Activated CD4-positive, alpha-beta T cell treated with anti-CD3 and anti-CD28 coated beads, Interleukin-2, amount 10 ng/mL, durations not matched to agents 24 days and 14 days (primary cell): ENCODE results near the gene TPGS1. TPM values are rescaled to one million over a fixed set of nuclear protein-coding genes. Genes with fewer than 3 reads are reported as not detected.

Experiments
- DNase-seq: peaks from one replicate; pipeline ENCODE4 v3.0.0; 2022
- H3K27ac Mint-ChIP-seq: one replicate; pipeline ENCODE4 v1.8.0; 2022; ENCODE audit warnings: mild to moderate bottlenecking, mixed read lengths
- H3K27me3 Mint-ChIP-seq: one replicate; pipeline ENCODE4 v1.8.0; 2022; ENCODE audit warnings: mixed read lengths
- H3K36me3 Mint-ChIP-seq: one replicate; pipeline ENCODE4 v1.8.0; 2022; ENCODE audit warnings: low read depth, mild to moderate bottlenecking, mixed read lengths
- H3K4me1 Mint-ChIP-seq: one replicate; pipeline ENCODE4 v1.8.0; 2021; ENCODE audit warnings: mixed read lengths
- H3K4me3 Mint-ChIP-seq: one replicate; pipeline ENCODE4 v1.8.0; 2022; ENCODE audit warnings: mild to moderate bottlenecking, moderate library complexity, mixed read lengths
- H3K9me3 Mint-ChIP-seq: one replicate; pipeline ENCODE4 v1.8.0; 2021; ENCODE audit warnings: mixed read lengths
- intact Hi-C: fragments of 100-400 bp; cut with micrococcal nuclease; formaldehyde crosslinking; loops from one replicate; pipeline ENCODE4 v1.15.1; 2023
- total RNA-seq: library from RNA; stranded (reverse); gene quantifications from 2 replicates; pipeline ENCODE4 v1.2.3, GENCODE V29; 2022

The TPGS1 gene
- total RNA-seq, 1 donor from 2014 or later = 13.5 TPM

DNA sequence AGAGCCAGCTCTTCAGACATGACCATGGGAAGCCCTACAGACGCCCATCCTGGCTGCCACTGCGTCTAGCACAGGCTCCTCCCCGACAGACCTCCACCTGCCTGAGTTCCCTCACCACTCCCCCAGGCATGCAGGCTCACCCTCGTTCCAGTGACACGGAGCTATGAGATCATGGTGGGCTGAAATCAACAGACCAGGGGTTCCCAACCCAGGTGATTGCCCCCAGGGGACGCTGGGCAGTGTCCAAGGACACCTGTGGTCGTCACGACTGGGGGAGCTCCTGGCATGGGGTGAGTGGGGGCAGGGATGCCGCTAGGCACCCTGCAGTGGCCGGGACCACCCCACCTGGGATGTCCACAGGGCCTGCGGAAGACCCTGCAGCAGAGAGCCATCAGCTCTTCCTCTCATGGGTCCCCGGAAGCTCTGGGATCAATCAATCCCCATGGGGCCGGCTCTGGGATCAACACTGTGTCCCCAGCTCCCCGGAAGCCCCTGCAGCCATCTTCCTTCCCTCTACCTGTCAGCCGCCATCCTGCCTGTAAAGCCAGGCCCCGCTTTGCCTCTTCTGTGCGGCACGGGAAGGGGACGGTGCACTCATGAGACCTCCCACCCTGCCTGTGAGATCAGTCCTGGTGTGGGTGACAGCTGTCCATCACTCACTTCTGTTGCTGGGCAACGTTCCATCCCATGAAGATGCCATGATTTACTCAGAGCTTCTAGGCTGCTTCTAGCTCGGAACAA, 23.8 kb upstream of the TPGS1 start:
- H3K27me3 Mint-ChIP-seq = peaks cover 11% of the 10 kb centered on the region
- H3K36me3 Mint-ChIP-seq = peaks cover 18% of the 10 kb centered on the region
- no peak for DNase-seq
- peaks cover 19% of the 10 kb centered on the region for H3K9me3 Mint-ChIP-seq
- intact Hi-C loops = no loop called here
- no peak overlapping the region for H3K4me3 Mint-ChIP-seq
- peaks cover 13% of the 10 kb centered on the region for H3K4me1 Mint-ChIP-seq
- H3K27ac Mint-ChIP-seq = no peak overlapping the region

GRCh38 chr19:484494-484893, 22.8 kb upstream of the TPGS1 start:
- no peak overlapping the region for H3K4me3 Mint-ChIP-seq
- peaks cover 18% of the 10 kb centered on the region for H3K36me3 Mint-ChIP-seq
- peaks cover 15% of the 10 kb centered on the region for H3K4me1 Mint-ChIP-seq
- H3K9me3 Mint-ChIP-seq = peaks cover 19% of the 10 kb centered on the region
- intact Hi-C loops = no loop called here
- peaks cover 11% of the 10 kb centered on the region for H3K27me3 Mint-ChIP-seq
- no peak for DNase-seq
- no peak overlapping the region for H3K27ac Mint-ChIP-seq

GRCh38 chr19:485077-485476, 22.2 kb upstream of the TPGS1 start:
- Mint-ChIP-seq H3K9me3 (peaks cover 15% of the 10 kb centered on the region), H3K36me3 (peaks cover 16% of the 10 kb centered on the region), H3K4me1 (peaks cover 13% of the 10 kb centered on the region), H3K4me3 (no peak overlapping the region), H3K27me3 (peaks cover 11% of the 10 kb centered on the region), H3K27ac (no peak overlapping the region)
- intact Hi-C loops = loop anchor here (5.0 kb wide), 1 partner anchor 143 kb away; the partner anchor contains the start of gene MIER2
- no peak for DNase-seq

DNA sequence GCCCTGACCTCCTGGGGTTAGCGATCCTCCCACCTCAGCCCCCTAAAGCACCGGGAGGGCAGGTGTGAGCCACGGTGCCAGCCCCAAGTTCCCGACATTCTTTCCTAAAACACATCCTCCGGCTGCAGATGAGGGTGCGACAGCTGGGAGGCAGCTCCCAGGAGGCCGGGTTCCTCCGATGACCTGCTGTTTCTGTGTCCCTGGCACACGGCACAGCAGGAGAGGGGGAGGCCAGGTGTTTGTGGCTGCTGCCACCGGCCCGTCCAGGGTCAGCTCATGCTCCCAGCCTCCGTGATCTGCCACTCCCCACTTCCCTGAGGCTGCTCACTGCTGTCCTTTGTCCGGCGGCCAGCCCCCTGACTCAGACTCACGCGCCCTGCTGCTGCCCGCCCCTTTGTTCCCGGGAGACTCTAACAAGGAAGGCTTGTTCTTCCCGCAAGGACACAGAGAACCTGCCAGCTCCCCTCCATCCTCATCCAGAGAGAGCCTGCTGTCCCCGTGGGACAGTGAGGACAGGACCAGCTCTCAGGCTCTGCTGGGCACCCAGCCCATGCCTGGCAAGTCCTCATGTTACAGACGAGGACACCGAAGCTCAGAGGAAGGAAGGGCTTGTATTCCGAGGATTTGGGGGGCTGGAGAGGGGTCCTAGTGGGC, 21.6 kb upstream of the TPGS1 start:
- no peak overlapping the region for H3K4me3 Mint-ChIP-seq
- H3K9me3 Mint-ChIP-seq = peaks cover 9% of the 10 kb centered on the region
- H3K27ac Mint-ChIP-seq = no peak overlapping the region
- H3K4me1 Mint-ChIP-seq = peaks cover 9% of the 10 kb centered on the region
- peaks cover 10% of the 10 kb centered on the region for H3K36me3 Mint-ChIP-seq
- H3K27me3 Mint-ChIP-seq = peaks cover 5% of the 10 kb centered on the region
- intact Hi-C loops = loop anchor here (5.0 kb wide), 1 partner anchor 143 kb away; the partner anchor contains the start of gene MIER2
- no peak for DNase-seq

- intact Hi-C loops = loop anchor here (1.0 to 5.0 kb wide), 2 partner anchors 19 to 146 kb away; partner anchors contain the start of genes MIER2 and TPGS1
- Mint-ChIP-seq H3K4me3 (peak overlapping the region; percentile 86), H3K4me1 (peaks cover 7% of the 10 kb centered on the region), H3K27me3 (peaks cover 5% of the 10 kb centered on the region), H3K27ac (peak overlapping the region; percentile 94), H3K36me3 (peaks cover 4% of the 10 kb centered on the region), H3K9me3 (no peaks in the 10 kb centered on the region)
- peak; percentile 97 for DNase-seq
These were observed 18.5 kb upstream of the TPGS1 start for GRCh38 chr19:488505-489417.

- no peak for DNase-seq
- intact Hi-C loops = loop anchor here (1.0 to 5.0 kb wide), 2 partner anchors 18 to 147 kb away; partner anchors contain the start of genes MIER2 and TPGS1
- H3K36me3 Mint-ChIP-seq = peaks cover 4% of the 10 kb centered on the region
- H3K4me1 Mint-ChIP-seq = peaks cover 7% of the 10 kb centered on the region
- H3K9me3 Mint-ChIP-seq = no peaks in the 10 kb centered on the region
- H3K27ac Mint-ChIP-seq = peak overlapping the region; percentile 75
- H3K27me3 Mint-ChIP-seq = peaks cover 5% of the 10 kb centered on the region
- H3K4me3 Mint-ChIP-seq = peak overlapping the region; percentile 86
These were observed 17.7 kb upstream of the TPGS1 start for GRCh38 chr19:489418-490196.

DNA sequence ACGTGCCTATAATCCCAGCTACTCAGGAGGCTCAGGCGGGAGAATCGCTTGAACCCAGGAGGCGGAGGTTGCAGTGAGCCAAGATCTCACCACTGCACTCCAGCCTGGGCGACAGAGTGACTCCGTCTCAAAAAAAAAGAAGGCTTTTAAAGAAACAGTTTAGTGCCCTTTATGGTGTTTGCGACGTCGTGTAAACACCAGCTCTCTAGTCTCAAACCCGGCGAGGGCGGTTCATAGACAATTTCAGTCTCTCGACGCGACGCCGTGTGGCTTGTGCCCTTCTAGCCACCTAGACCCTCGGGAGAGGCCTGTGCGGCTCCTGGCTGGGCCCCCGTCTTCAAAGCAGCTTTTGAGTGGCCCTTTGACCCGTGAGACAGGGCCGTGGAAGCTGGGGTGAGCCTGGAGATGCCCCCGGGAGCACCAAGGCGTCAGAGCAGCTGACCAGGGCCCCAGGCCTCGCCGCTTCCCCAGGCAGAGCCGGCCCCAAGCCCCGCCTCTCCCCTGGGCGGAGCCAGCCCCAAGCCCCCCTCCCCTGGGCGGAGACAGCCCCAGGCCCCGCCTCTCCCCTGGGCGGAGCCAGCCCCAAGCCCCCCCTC, 16.1 kb upstream of the TPGS1 start:
- H3K27me3 Mint-ChIP-seq = peaks cover 4% of the 10 kb centered on the region
- intact Hi-C loops = no loop called here
- H3K36me3 Mint-ChIP-seq = peaks cover 4% of the 10 kb centered on the region
- H3K4me3 Mint-ChIP-seq = no peak overlapping the region
- DNase-seq = no peak
- H3K9me3 Mint-ChIP-seq = no peaks in the 10 kb centered on the region
- no peak overlapping the region for H3K27ac Mint-ChIP-seq
- H3K4me1 Mint-ChIP-seq = peaks cover 7% of the 10 kb centered on the region

DNA sequence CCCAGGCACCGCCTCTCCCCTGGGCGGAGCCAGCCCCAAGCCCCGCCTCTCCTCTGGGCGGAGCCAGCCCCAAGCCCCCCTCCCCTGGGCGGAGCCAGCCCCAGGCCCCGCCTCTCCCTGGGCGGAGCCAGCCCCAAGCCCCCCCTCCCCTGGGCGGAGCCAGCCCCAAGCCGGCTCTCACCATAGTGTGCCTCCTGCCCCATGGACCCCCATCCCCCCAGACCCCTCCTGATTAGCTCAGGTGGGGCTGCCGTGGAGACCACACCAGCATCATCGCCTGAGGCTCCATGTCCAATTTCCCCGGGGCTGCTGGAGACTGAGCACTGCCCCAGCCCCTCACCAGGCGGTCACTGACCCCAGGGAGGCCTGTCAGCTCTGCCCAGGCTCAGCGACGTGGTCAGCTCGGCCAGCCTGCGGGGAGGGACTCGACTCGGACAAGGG, 15.2 kb upstream of the TPGS1 start:
- DNase-seq = peak; percentile 65
- Mint-ChIP-seq H3K4me3 (no peak overlapping the region), H3K4me1 (peaks cover 7% of the 10 kb centered on the region), H3K9me3 (no peaks in the 10 kb centered on the region), H3K36me3 (peaks cover 4% of the 10 kb centered on the region), H3K27ac (no peak overlapping the region), H3K27me3 (peaks cover 3% of the 10 kb centered on the region)
- intact Hi-C loops = no loop called here

GRCh38 chr19:493391-494170, 13.7 kb upstream of the TPGS1 start:
- Mint-ChIP-seq H3K4me1 (peaks cover 3% of the 10 kb centered on the region), H3K27ac (no peak overlapping the region), H3K4me3 (no peak overlapping the region), H3K27me3 (peaks cover 9% of the 10 kb centered on the region), H3K36me3 (peaks cover 1% of the 10 kb centered on the region), H3K9me3 (no peaks in the 10 kb centered on the region)
- intact Hi-C loops = no loop called here
- no peak for DNase-seq

DNA sequence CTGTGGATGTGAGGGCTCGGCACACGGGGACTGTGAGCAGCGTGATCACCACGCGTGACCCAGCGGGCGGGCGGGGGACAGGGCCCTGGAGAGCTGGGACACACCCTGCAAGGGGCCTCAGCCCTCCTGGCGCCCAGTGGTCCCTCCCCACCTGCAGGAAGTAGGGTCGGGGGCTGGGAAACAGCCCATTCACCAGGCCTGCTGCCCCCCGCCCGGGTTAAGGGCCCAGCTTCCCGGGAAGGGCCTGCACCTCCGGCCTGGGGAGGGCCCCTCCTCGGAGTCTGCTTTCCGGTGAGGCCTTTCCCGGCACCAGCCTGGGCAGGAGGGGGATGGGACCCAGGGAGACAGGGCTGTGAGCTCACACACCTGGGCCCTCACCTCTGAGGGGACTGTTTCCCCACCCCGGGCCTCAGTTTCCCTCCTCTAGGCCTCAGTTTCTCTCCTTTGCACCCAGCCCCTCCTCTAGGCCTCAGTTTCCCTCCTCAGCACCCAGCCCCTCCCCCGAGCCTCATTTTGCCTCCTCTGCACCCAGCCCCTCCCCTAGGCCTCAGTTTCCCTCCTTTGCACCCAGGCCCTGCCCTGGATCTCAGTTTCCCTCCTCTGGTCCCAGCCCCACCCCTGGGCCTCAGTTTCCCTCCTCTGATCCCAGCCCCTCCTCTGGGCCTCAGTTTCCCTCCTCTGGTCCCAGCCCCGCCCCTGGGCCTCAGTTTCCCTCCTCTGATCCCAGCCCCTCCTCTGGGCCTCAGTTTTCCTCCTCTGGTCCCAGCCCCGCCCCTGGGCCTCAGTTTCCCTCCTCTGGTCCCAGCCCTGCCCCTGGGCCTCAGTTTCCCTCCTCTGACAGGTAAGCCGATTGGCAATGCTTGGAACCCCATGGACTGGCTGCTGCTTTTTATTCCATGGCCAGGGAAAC, 12.9 kb upstream of the TPGS1 start:
- intact Hi-C loops = no loop called here
- no peak for DNase-seq
- no peaks in the 10 kb centered on the region for H3K9me3 Mint-ChIP-seq

DNA sequence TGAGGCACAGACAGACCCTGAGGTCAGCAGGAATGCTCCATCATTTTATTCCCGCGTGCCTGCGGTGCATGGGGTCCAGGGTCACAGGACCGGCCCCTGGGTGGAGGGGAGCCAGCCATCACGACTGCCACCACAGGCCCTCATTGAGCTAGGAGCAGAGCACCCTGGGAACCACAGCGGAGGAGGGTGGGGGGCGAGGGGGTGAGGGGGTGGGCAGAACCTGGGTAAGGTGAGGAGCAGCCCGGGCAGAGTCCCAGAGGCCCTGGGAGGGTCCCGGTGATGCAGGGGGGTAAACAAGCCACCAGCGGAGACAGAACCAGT, 12.3 kb upstream of the TPGS1 start:
- Mint-ChIP-seq H3K9me3 (no peaks in the 10 kb centered on the region), H3K4me3 (no peak overlapping the region), H3K36me3 (peaks cover 1% of the 10 kb centered on the region), H3K27me3 (peaks cover 17% of the 10 kb centered on the region), H3K27ac (no peak overlapping the region), H3K4me1 (no peaks in the 10 kb centered on the region)
- intact Hi-C loops = no loop called here
- DNase-seq = no peak

More for the DNA sequence above, 12.9 kb upstream of the TPGS1 start:
- peaks cover 1% of the 10 kb centered on the region for H3K36me3 Mint-ChIP-seq
- no peak overlapping the region for H3K27ac Mint-ChIP-seq
- no peak overlapping the region for H3K4me3 Mint-ChIP-seq
- H3K27me3 Mint-ChIP-seq = peaks cover 14% of the 10 kb centered on the region
- peaks cover 2% of the 10 kb centered on the region for H3K4me1 Mint-ChIP-seq
